Measurements from ENCODE around the gene TRA2A. TPM values are rescaled to one million over a fixed set of nuclear protein-coding genes. Genes with fewer than 3 reads are reported as not detected.

TRA2A gene
- total RNA-seq, 4 donors from 2014 or later = 31.6 to 49.0 (median 42.8) TPM

GRCh38 chr7:23454881-23455526 lies 76.8 kb downstream of the TRA2A start:
- no peak for DNase-seq
- H3K27me3 ChIP-seq = no peaks in the 10 kb centered on the region
- H3K27ac ChIP-seq = no peak overlapping the region
- no peaks in the 10 kb centered on the region for H3K4me1 ChIP-seq
- no peaks in the 10 kb centered on the region for H3K36me3 ChIP-seq
- no peak overlapping the region for H3K4me3 ChIP-seq (replicated peaks in 1 of 3)
- TF ChIP-seq POLR2A (IDR thresholded peaks at IDR 0.05) = no peak
- TF ChIP-seq CTCF (IDR thresholded peaks at IDR 0.05) = no peak
- intact Hi-C loops (cut with DNase I) = no loop called here
- 85 to 88% methylated on average over 5 of the region's 5 CpGs for WGBS, 2 donors
- H3K9me3 ChIP-seq = no peaks in the 10 kb centered on the region

Small RNA genes lying within 50 kb of the gene (small RNA-seq; reads per million reads assigned to genes)
- gene AC079780.1 = not detected
- gene RF00019 = not detected

Other genes starting within 250 kb of the TRA2A start
- gene MALSU1, start 232.6 kb downstream of the TRA2A start, total RNA-seq = 100 to 1,000 TPM in 2 of 4 donors, 10 to 100 TPM in 2; 76.1 to 211 (median 95.7) TPM
- gene IGF2BP3, start 61.5 kb downstream of the TRA2A start, total RNA-seq = 1 to 10 TPM in 3 of 4 donors, under 1 TPM in 1; 0.67 to 5.2 (median 3.4) TPM
- gene CCDC126, start 65.4 kb upstream of the TRA2A start, total RNA-seq = 10 to 100 TPM; 21.1 to 26.8 (median 23.9) TPM
- 10 to 100 TPM; 12.9 to 28.2 (median 14.9) TPM for gene FAM221A, start 148.2 kb upstream of the TRA2A start, total RNA-seq
- gene STK31, start 178.2 kb upstream of the TRA2A start, total RNA-seq = 1 to 10 TPM in 2 of 4 donors, under 1 TPM in 2; 0.27 to 2.3 (median 0.70) TPM